Stomach (tissue), 9 donors: Measurements from ENCODE around the gene SLC7A14. TPM values are rescaled to one million over a fixed set of nuclear protein-coding genes. Genes with fewer than 3 reads are reported as not detected.
A peak's percentile ranks its signal among the peaks of the same experiment; 100 is the strongest.

Experiments
- DNase-seq, 2 donors: peaks; one replicate each; pipeline versions ENCODE4 v3.0.0 to v3.0.0-alpha.2; 2013 to 2019
- H3K27ac ChIP-seq, 5 donors: fragments of 200-600 bp in 4 of 5; sonication (generic) in 4 of 5; one replicate each; pipeline ENCODE4 v1.5.1; 2013 to 2019; ENCODE audit warnings: mild to moderate bottlenecking in 1 of 5, moderate library complexity in 1 of 5
- H3K27me3 ChIP-seq, 3 donors: fragments of 200-600 bp; sonication (generic); one replicate each; pipeline ENCODE4 v1.5.1; 2017 to 2019; ENCODE audit warnings: mixed run types in 1 of 3
- H3K36me3 ChIP-seq, 4 donors: fragments of 200-600 bp; sonication (generic); 1 replicate in 3 of 4; 2 replicates in 1 of 4; pipeline ENCODE4 v1.5.1; 2016 to 2019
- H3K4me1 ChIP-seq, 4 donors: fragments of 200-600 bp; sonication (generic); one replicate each; pipeline ENCODE4 v1.5.1; 2016 to 2019
- H3K4me3 ChIP-seq, 4 donors: fragments of 200-600 bp; sonication (generic) in 3 of 4; one replicate each; pipeline ENCODE4 v1.5.1; 2016 to 2019; ENCODE audit warnings: mild to moderate bottlenecking in 1 of 4
- H3K9me3 ChIP-seq, 4 donors: fragments of 200-600 bp; sonication (generic); one replicate each; pipeline ENCODE4 v1.5.1; 2016 to 2019
- CTCF ChIP-seq, 7 experiments: fragments of 450-650 bp in 4 of 7; fragments of 200-600 bp in 3 of 7; sonication (generic) in 3 of 7; IDR thresholded peaks; one replicate each; pipeline ENCODE4 v1.5.1; 2016 to 2019; ENCODE audit warnings: antibody characterized with exemption in 7 of 7, control low read depth in 2 of 7, mild to moderate bottlenecking in 1 of 7
- EP300 ChIP-seq: sonication (generic); formaldehyde crosslinking; IDR thresholded peaks from one replicate; pipeline ENCODE4 v1.6.1; 2017; ENCODE audit warnings: antibody characterized with exemption
- POLR2A ChIP-seq, 4 donors: fragments of 450-650 bp; IDR thresholded peaks; one replicate each; pipeline ENCODE4 v1.6.1; 2016; ENCODE audit warnings: antibody characterized with exemption in 4 of 4, control low read depth in 2 of 4, mild to moderate bottlenecking in 1 of 4, moderate library complexity in 1 of 4
- POLR2AphosphoS5 ChIP-seq, 3 donors: sonication (generic); formaldehyde crosslinking; IDR thresholded peaks; one replicate each; pipeline ENCODE4 v1.6.1; 2016; ENCODE audit warnings: antibody characterized with exemption in 3 of 3
- WGBS, 5 donors: extraction: QIAGEN DNeasy Blood & Tissue Kit in 3 of 5; methylation state at CpG; one replicate each; pipeline versions ENCODE4 v1.1.5 to v1.1.7; 2013 to 2018; 5-methylcytosine and 5-hydroxymethylcytosine counted together
- intact Hi-C: fragments of 100-400 bp; cut with DNase I; formaldehyde crosslinking; loops from one replicate; pipeline ENCODE4 v1.15.1; 2023; ENCODE audit warnings: low total_unique reads
- polyA plus RNA-seq, 3 donors: library from polyadenylated mRNA; stranded (reverse); fragments of 200-250 nt; gene quantifications; one replicate each; pipeline ENCODE4 v1.2.3, GENCODE V29; 2013
- total RNA-seq, 5 donors: library from RNA; depleted of rRNA; stranded (reverse); fragments of >200 nt; gene quantifications; one replicate each; pipeline versions ENCODE4 v1.1.0 to v1.2.3, GENCODE V29; 2014 to 2016
- donor health status: healthy with polysubstance abuse.
- donor health status: Bipolar disorder and iron deficiency.
- donor health status: healthy.

Gene SLC7A14
- total and polyA plus RNA-seq, 8 donors: 0.10 to 2.4 (median 0.43) TPM; not detected in 5

DNA sequence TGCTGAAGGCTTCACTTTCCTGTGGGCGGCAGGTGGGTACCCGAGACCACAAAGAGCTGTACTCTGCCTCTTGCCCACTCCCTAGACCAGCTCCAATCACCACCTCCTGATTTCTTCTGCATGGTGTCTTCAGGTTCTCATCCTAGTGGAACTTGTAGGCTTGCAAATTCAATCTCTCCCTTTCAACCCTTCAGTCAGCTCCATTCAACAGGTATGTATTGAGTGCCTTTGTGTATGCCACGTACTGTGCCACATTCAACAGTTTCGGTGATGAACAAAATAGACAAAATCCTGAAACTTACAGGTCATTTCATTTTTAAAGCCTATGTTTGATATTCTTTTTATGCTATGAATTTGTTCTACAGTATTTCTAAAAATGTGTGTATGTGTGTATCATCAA lies 172.6 kb downstream of the SLC7A14 start:
- no peaks in the 10 kb centered on the region for H3K36me3 ChIP-seq
- WGBS, 5 donors: 94 to 99% (median 98%) methylated on average over 4 of the region's 4 CpGs
- no peak for TF ChIP-seq CTCF (IDR thresholded peaks at IDR 0.05)
- TF ChIP-seq EP300: no peak
- no peak for TF ChIP-seq POLR2AphosphoS5 (IDR thresholded peaks at IDR 0.05)
- no peak for TF ChIP-seq POLR2A (IDR thresholded peaks at IDR 0.05)
- H3K9me3 ChIP-seq: no peaks in the 10 kb centered on the region
- intact Hi-C loops: loop anchor here (10.0 kb wide), 2 partner anchors 98 to 282 kb away; no protein-coding TSS in a partner anchor
- no peak for DNase-seq
- H3K4me1 ChIP-seq: peaks cover 2 to 5% (median 3%) of the 10 kb centered on the region in 4 donors
- H3K4me3 ChIP-seq: no peak overlapping the region
- H3K27ac ChIP-seq: no peak overlapping the region
- H3K27me3 ChIP-seq: peaks cover 0 to 21% (median 8%) of the 10 kb centered on the region in 3 donors

DNA sequence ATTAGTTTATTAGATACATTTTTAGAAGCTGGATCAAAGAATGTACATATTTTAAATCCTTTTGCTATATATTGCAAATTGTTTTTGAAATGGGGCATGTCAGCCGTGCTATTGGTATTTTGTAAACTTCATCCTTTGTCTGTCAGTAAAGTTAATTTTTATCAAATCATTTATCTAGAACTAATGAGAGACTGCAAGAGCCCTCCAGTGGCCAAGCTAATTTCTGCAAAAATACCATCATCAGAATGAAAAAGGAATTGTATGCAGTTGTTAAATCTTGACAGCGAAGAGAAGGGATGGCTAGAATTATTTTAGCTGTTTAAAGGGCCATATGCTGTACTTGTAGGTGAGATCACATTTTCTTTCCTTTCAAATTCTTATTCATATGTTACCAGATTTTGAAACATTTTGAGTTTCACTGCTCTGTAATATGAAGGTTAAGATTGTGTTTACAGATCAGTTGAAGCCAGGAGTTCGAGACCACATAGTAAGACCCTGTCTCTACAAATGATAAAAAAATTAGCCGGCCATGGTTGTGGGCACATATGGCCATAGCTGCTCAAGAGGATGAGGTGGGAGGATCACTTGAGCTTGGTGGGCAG lies 175.3 kb downstream of the SLC7A14 start:
- TF ChIP-seq EP300 (no peak), CTCF (IDR thresholded peaks at IDR 0.05) (peak in 5 of 7 experiments; percentile 24 to 54 (median 48))
- H3K36me3 ChIP-seq: no peaks in the 10 kb centered on the region
- WGBS, 5 donors: 41 to 52% (median 49%) methylated on average over 4 of the region's 4 CpGs
- H3K27me3 ChIP-seq: no peaks in the 10 kb centered on the region
- H3K27ac ChIP-seq: no peak overlapping the region
- intact Hi-C loops: loop anchor here (10.0 kb wide), 2 partner anchors 96 to 284 kb away; no protein-coding TSS in a partner anchor
- no peaks in the 10 kb centered on the region for H3K9me3 ChIP-seq
- peak in 1 of 2 donors; percentile 52 for DNase-seq
- no peaks in the 10 kb centered on the region for H3K4me1 ChIP-seq
- H3K4me3 ChIP-seq: no peak overlapping the region

Other genes starting within 250 kb of the SLC7A14 start
- gene SKIL, start 228.4 kb downstream of the SLC7A14 start, total RNA-seq: 100 to 1,000 TPM in 1 of 5 donors, 10 to 100 TPM in 4; 33.6 to 107 (median 51.8) TPM
- 10 to 100 TPM in 1 of 3 donors, 1 to 10 TPM in 2; 6.3 to 12.8 (median 9.8) TPM for gene SKIL, start 228.4 kb downstream of the SLC7A14 start, polyA plus RNA-seq
- gene CLDN11, start 167.2 kb downstream of the SLC7A14 start, total RNA-seq: 10 to 100 TPM in 2 of 5 donors, 1 to 10 TPM in 1, not detected in 2; 7.0 to 13.0 (median 11.9) TPM
- 1 to 10 TPM in 2 of 3 donors, under 1 TPM in 1; 1.00 to 1.7 (median 1.3) TPM for gene CLDN11, start 167.2 kb downstream of the SLC7A14 start, polyA plus RNA-seq